Stomach (tissue), 4 donors: ENCODE data around the gene MRI1.

ENCODE experiments used
- POLR2A ChIP-seq, 4 donors: fragments of 450-650 bp; IDR thresholded peaks; one replicate each; pipeline ENCODE4 v1.6.1; 2016; ENCODE audit warnings: antibody characterized with exemption in 4 of 4, control low read depth in 2 of 4, mild to moderate bottlenecking in 1 of 4, moderate library complexity in 1 of 4
- POLR2AphosphoS5 ChIP-seq, 3 donors: sonication (generic); formaldehyde crosslinking; IDR thresholded peaks; one replicate each; pipeline ENCODE4 v1.6.1; 2016; ENCODE audit warnings: antibody characterized with exemption in 3 of 3
- TF ChIP-seq, protein P1 (sequence below), 7 experiments: fragments of 450-650 bp in 4 of 7; fragments of 200-600 bp in 3 of 7; sonication (generic) in 3 of 7; IDR thresholded peaks; one replicate each; pipeline ENCODE4 v1.5.1; 2016 to 2019; ENCODE audit warnings: antibody characterized with exemption in 7 of 7, control low read depth in 2 of 7, mild to moderate bottlenecking in 1 of 7

DNA sequence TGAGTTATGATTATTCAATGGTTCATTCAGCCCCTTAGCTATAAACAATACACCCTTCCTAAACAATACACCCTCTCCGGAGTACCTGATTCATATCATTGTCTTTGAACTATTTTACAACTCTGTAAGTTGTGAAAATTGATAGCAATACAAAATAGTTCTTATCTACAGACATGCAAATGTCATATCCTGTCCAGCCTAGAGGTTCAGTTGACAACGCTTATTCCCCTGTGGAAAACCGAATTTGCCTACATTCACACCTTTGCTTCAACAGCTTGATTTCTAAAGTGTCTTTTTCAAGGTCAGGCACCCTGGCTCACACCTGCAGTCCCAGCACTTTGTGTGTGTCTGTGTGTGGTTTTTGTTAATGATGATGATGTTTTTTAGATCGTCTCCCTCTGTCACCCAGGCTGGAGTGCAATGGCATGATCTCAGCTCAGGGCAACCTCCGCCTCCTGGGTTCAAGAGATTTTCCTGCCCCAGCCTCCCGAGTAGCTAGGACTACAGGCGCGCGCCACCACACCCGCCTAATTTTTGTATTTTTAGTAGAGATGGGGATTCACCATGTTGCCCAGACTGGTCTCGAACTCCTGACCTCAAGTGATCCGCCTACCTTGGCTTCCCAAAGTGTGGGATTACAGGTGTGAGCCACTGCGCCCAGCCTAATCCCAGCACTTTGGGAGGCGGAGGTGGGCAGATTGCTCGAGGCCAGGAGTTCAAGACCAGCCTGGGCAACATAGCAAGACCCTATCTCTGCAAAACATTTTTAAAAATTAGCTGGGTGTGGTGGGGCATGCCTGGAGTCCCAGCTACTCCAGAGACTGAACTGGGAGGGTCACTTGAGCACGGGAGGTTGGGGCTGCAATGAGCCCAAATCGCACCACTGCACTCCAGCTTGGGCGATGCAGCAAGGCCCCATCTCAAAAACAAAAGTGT lies 19.5 kb downstream of the MRI1 start:
- no peak for TF ChIP-seq POLR2A (IDR thresholded peaks at IDR 0.05)
- TF ChIP-seq, protein P1, sequence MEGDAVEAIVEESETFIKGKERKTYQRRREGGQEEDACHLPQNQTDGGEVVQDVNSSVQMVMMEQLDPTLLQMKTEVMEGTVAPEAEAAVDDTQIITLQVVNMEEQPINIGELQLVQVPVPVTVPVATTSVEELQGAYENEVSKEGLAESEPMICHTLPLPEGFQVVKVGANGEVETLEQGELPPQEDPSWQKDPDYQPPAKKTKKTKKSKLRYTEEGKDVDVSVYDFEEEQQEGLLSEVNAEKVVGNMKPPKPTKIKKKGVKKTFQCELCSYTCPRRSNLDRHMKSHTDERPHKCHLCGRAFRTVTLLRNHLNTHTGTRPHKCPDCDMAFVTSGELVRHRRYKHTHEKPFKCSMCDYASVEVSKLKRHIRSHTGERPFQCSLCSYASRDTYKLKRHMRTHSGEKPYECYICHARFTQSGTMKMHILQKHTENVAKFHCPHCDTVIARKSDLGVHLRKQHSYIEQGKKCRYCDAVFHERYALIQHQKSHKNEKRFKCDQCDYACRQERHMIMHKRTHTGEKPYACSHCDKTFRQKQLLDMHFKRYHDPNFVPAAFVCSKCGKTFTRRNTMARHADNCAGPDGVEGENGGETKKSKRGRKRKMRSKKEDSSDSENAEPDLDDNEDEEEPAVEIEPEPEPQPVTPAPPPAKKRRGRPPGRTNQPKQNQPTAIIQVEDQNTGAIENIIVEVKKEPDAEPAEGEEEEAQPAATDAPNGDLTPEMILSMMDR (IDR thresholded peaks at IDR 0.05), result no peak
- TF ChIP-seq POLR2AphosphoS5 (IDR thresholded peaks at IDR 0.05), result no peak
